ENCODE measurements around the gene PROZ.

PROZ gene

GRCh38 chr13:113186061-113186900, 27.8 kb downstream of the PROZ start:
- Histone ChIP-seq H3K4me1 (ENCODE audit: control insufficient read depth in 1 of 2, insufficient read depth in 1 of 2, low read depth in 1 of 2, low read length in 1 of 2) (no peaks in the 10 kb centered on the region), H3K36me3 (peaks cover 29% of the 10 kb centered on the region), H3K27me3 (no peaks in the 10 kb centered on the region), H3K27ac (no peak overlapping the region), H3K9me3 (no peaks in the 10 kb centered on the region), H3K4me3 (ENCODE audit: low read depth in 1 of 2, low read length in 1 of 2) (no peak overlapping the region)
- no peak for TF ChIP-seq CTCF (IDR thresholded peaks at IDR 0.05)

GRCh38 chr13:113187263-113187669, 28.8 kb downstream of the PROZ start:
- no peak for TF ChIP-seq CTCF (IDR thresholded peaks at IDR 0.05)
- Histone ChIP-seq H3K9me3 (no peaks in the 10 kb centered on the region), H3K4me1 (ENCODE audit: control insufficient read depth in 1 of 2, insufficient read depth in 1 of 2, low read depth in 1 of 2, low read length in 1 of 2) (no peaks in the 10 kb centered on the region), H3K4me3 (ENCODE audit: low read depth in 1 of 2, low read length in 1 of 2) (no peak overlapping the region), H3K36me3 (peaks cover 31% of the 10 kb centered on the region), H3K27me3 (no peaks in the 10 kb centered on the region), H3K27ac (no peak overlapping the region)

- Histone ChIP-seq H3K4me1 (ENCODE audit: control insufficient read depth in 1 of 2, insufficient read depth in 1 of 2, low read depth in 1 of 2, low read length in 1 of 2) (no peaks in the 10 kb centered on the region), H3K27me3 (no peaks in the 10 kb centered on the region), H3K4me3 (ENCODE audit: low read depth in 1 of 2, low read length in 1 of 2) (no peak overlapping the region), H3K36me3 (peaks cover 28% of the 10 kb centered on the region), H3K9me3 (no peaks in the 10 kb centered on the region), H3K27ac (no peak overlapping the region)
- TF ChIP-seq CTCF (IDR thresholded peaks at IDR 0.05) = no peak
Measured at GRCh38 chr13:113187883-113188665, 29.6 kb downstream of the PROZ start.

GRCh38 chr13:113190181-113190580, 31.7 kb downstream of the PROZ start:
- Histone ChIP-seq H3K4me1 (ENCODE audit: control insufficient read depth in 1 of 2, insufficient read depth in 1 of 2, low read depth in 1 of 2, low read length in 1 of 2) (peaks cover 3 to 4% of the 10 kb centered on the region in 2 experiments), H3K4me3 (ENCODE audit: low read depth in 1 of 2, low read length in 1 of 2) (no peak overlapping the region), H3K27me3 (no peaks in the 10 kb centered on the region), H3K27ac (no peak overlapping the region), H3K9me3 (no peaks in the 10 kb centered on the region), H3K36me3 (peaks cover 24% of the 10 kb centered on the region)
- no peak for TF ChIP-seq CTCF (IDR thresholded peaks at IDR 0.05)

- no peak for TF ChIP-seq CTCF (IDR thresholded peaks at IDR 0.05)
- Histone ChIP-seq H3K36me3 (peaks cover 33% of the 10 kb centered on the region), H3K4me1 (ENCODE audit: control insufficient read depth in 1 of 2, insufficient read depth in 1 of 2, low read depth in 1 of 2, low read length in 1 of 2) (peaks cover 6 to 9% of the 10 kb centered on the region in 2 experiments), H3K4me3 (ENCODE audit: low read depth in 1 of 2, low read length in 1 of 2) (no peak overlapping the region), H3K9me3 (no peaks in the 10 kb centered on the region), H3K27ac (no peak overlapping the region), H3K27me3 (no peaks in the 10 kb centered on the region)
Measured at GRCh38 chr13:113192279-113192678, 33.8 kb downstream of the PROZ start.

Data from neutrophil (primary cell).